Endodermal cell (in vitro differentiated cells): ENCODE data around the gene GATA2. TPM values are rescaled to one million over a fixed set of nuclear protein-coding genes. Genes with fewer than 3 reads are reported as not detected.

ENCODE experiments used
- DNase-seq: peaks from one replicate; pipeline ENCODE4 v3.0.0-alpha.2; 2017
- H3K27ac ChIP-seq: 2 replicates; pipeline ENCODE4 v1.5.1; 2013; ENCODE audit warnings: mild to moderate bottlenecking, low read depth, low read length, moderate library complexity
- H3K27me3 ChIP-seq: 2 replicates; pipeline ENCODE4 v1.6.1; 2013; ENCODE audit warnings: mild to moderate bottlenecking, low read length, moderate library complexity; ENCODE audit not compliant: insufficient read depth, control insufficient read depth, poor library complexity, severe bottlenecking
- H3K36me3 ChIP-seq: 2 replicates; pipeline ENCODE4 v1.7.0; 2013; ENCODE audit warnings: mild to moderate bottlenecking, low read length, moderate library complexity; ENCODE audit not compliant: control insufficient read depth, insufficient read depth
- H3K4me1 ChIP-seq: one replicate; pipeline ENCODE4 v1.7.0; 2013; ENCODE audit warnings: low read length; ENCODE audit not compliant: control insufficient read depth, insufficient read depth
- H3K4me3 ChIP-seq: 2 replicates; pipeline ENCODE4 v1.5.1; 2013; ENCODE audit warnings: mild to moderate bottlenecking, low read length, moderate library complexity
- H3K9ac ChIP-seq: 2 replicates; pipeline ENCODE4 v1.6.1; 2013; ENCODE audit warnings: mild to moderate bottlenecking, low read length, moderate library complexity; ENCODE audit not compliant: poor library complexity, severe bottlenecking; ENCODE audit errors: extremely low read depth
- H3K9me3 ChIP-seq: 2 replicates; pipeline ENCODE4 v1.6.1; 2013; ENCODE audit warnings: mild to moderate bottlenecking, low read length, moderate library complexity; ENCODE audit not compliant: control insufficient read depth
- H3K27ac Mint-ChIP-seq: 2 replicates; pipeline ENCODE4 v1.8.0; 2020; ENCODE audit warnings: mixed read lengths
- H3K27me3 Mint-ChIP-seq: 2 replicates; pipeline ENCODE4 v1.8.0; 2021; ENCODE audit warnings: mild to moderate bottlenecking, mixed read lengths; ENCODE audit not compliant: insufficient read depth
- H3K36me3 Mint-ChIP-seq: 2 replicates; pipeline ENCODE4 v1.8.0; 2020; ENCODE audit warnings: low read depth, mixed read lengths
- H3K4me1 Mint-ChIP-seq: 2 replicates; pipeline ENCODE4 v1.8.0; 2020; ENCODE audit warnings: mixed read lengths
- H3K4me3 Mint-ChIP-seq: 2 replicates; pipeline ENCODE4 v1.8.0; 2020; ENCODE audit warnings: mild to moderate bottlenecking, moderate library complexity, mixed read lengths
- H3K9me3 Mint-ChIP-seq: 2 replicates; pipeline ENCODE4 v1.8.0; 2020; ENCODE audit warnings: mild to moderate bottlenecking, mixed read lengths
- whole genome bisulfite sequencing, 2 experiments: methylation state at CpG; one replicate each; pipeline versions ENCODE4 v1.1.5 to v1.1.7; 2013; ENCODE audit warnings: missing lambda C conversion rate in 2 of 2, mixed read lengths in 1 of 2; ENCODE audit not compliant: insufficient coverage in 1 of 2, insufficient read length in 1 of 2; 5-methylcytosine and 5-hydroxymethylcytosine counted together
- total RNA-seq, 2 donors: library from RNA; stranded (reverse); fragmentation: NEBNext Ultra II Directional in 1 of 2; extraction: Animal tissue kit (Norgen Biotek cat#: 25700) in 1 of 2; gene quantifications; 2 replicates in 1 of 2; 3 replicates in 1 of 2; pipeline ENCODE4 v1.2.1, GENCODE V29; 2021
- TF ChIP-seq, protein P1 (sequence below): fragments of 200-600 bp; sonication (generic); conservative IDR thresholded peaks from 2 replicates; pipeline ENCODE4 v1.5.0; 2021; ENCODE audit warnings: antibody characterized with exemption, mild to moderate bottlenecking

GATA2 gene
- total RNA-seq, 2 donors from 2014 or later, result 1.2 to 1.6 TPM

DNA sequence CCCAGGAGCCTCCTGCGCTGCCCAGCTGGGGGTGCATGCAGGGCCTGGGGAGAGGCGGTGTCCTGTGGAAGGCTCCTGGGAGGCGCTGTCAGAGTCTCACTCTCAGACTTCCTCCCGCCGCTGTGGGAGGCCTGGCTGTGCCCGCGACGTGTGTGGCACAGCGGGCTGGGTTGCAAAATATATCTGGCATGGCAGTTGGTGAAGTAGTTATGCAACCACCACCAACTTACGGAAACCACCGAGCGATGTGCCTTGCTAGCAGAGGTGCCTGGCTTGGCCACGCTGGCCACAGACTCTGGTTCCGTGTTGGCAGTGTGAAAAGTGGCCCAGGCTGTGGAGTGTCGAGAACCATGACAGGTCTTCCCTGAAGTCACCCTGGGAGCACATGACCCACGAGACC lies 30.6 kb upstream of the GATA2 start:
- H3K27me3 Mint-ChIP-seq, result peaks cover 47% of the 10 kb centered on the region
- Histone ChIP-seq H3K9me3 (no peaks in the 10 kb centered on the region), H3K27me3 (peaks cover 26% of the 10 kb centered on the region), H3K9ac (no peak overlapping the region), H3K36me3 (no peaks in the 10 kb centered on the region), H3K4me1 (no peaks in the 10 kb centered on the region), H3K27ac (no peak overlapping the region), H3K4me3 (no peak overlapping the region)
- DNase-seq, result no peak
- H3K36me3 Mint-ChIP-seq, result no peaks in the 10 kb centered on the region
- H3K27ac Mint-ChIP-seq, result no peak overlapping the region
- H3K4me1 Mint-ChIP-seq, result peaks cover 5% of the 10 kb centered on the region
- 93 to 96% methylated on average over 13 to 16 of the region's 16 CpGs for WGBS, 2 experiments
- H3K9me3 Mint-ChIP-seq, result no peaks in the 10 kb centered on the region
- TF ChIP-seq, protein P1, sequence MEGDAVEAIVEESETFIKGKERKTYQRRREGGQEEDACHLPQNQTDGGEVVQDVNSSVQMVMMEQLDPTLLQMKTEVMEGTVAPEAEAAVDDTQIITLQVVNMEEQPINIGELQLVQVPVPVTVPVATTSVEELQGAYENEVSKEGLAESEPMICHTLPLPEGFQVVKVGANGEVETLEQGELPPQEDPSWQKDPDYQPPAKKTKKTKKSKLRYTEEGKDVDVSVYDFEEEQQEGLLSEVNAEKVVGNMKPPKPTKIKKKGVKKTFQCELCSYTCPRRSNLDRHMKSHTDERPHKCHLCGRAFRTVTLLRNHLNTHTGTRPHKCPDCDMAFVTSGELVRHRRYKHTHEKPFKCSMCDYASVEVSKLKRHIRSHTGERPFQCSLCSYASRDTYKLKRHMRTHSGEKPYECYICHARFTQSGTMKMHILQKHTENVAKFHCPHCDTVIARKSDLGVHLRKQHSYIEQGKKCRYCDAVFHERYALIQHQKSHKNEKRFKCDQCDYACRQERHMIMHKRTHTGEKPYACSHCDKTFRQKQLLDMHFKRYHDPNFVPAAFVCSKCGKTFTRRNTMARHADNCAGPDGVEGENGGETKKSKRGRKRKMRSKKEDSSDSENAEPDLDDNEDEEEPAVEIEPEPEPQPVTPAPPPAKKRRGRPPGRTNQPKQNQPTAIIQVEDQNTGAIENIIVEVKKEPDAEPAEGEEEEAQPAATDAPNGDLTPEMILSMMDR, result no peak
- H3K4me3 Mint-ChIP-seq, result no peak overlapping the region

DNA sequence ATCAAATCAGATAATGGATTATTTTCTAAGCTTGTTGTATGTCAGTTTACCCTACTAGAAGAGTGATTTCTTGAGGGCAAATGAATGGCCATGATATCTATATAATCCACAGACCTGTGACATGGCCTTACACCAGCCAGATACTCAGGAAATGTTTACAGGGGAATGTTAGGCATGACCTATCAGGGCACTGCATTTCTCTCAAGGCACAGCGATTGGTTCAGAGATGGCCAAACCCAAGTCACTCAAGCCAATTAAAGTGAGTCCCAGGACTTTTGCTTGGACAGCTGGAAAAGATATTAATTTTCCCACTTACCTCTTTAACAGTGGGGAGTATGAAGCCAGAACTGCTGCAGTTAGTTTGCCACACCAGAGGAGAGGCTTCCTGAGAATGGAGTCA lies 28.7 kb upstream of the GATA2 start:
- Mint-ChIP-seq H3K4me1 (peaks cover 12% of the 10 kb centered on the region), H3K27ac (no peak overlapping the region), H3K27me3 (peaks cover 53% of the 10 kb centered on the region), H3K36me3 (no peaks in the 10 kb centered on the region), H3K4me3 (no peak overlapping the region), H3K9me3 (no peaks in the 10 kb centered on the region)
- H3K27ac ChIP-seq, result no peak overlapping the region
- 85 to 100% methylated on average over 1 of the region's 1 CpG for WGBS, 2 experiments
- no peak overlapping the region for H3K9ac ChIP-seq
- H3K4me1 ChIP-seq, result peaks cover 2% of the 10 kb centered on the region
- no peak for DNase-seq
- no peak overlapping the region for H3K4me3 ChIP-seq
- no peaks in the 10 kb centered on the region for H3K9me3 ChIP-seq
- TF ChIP-seq, protein P1, result no peak
- peaks cover 40% of the 10 kb centered on the region for H3K27me3 ChIP-seq
- H3K36me3 ChIP-seq, result no peaks in the 10 kb centered on the region

DNA sequence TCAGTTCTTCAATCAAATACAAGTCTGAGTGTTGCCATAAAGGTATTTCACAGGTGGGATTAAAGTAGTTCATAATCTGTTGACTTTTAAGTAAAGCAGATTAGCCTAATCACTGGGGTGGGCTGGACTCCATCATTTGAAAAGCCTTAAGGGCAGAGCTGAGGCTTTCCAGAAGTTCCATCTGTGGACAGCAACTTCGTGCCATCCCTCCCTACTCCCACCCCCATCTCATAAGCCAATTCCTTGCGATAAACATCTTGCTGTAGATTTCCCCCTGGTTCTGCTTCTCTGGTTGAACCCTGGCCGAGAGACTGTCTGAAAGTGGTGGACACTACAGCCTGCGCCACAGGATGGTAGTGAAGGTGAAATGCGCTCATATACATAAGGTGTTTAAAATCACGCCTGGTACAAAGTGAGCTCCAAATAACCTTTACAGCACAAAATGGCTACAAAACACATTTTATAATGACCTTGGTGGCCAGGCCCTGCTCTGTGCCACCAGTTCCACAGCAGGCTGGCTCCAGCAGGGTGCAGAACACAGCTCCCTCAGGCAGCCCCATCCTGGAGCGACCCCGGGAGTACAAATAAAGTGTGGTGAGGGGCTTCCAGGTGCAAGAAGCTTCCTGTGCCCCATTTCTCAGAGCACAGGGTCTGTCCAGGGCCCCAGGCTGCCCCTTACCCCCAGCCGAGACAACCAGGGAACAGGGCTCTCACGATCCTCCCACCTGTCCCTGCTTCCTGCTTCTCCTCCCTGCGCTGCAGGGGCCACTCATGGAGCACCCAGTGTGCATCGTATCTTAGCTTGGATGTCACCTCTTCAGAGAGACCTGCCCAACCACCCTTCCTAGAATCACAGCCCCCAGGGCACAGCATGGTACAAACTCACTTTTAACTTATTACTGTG lies 25.8 kb upstream of the GATA2 start:
- peaks cover 60% of the 10 kb centered on the region for H3K27me3 Mint-ChIP-seq
- 82 to 85% methylated on average over 6 to 12 of the region's 12 CpGs for WGBS, 2 experiments
- no peak overlapping the region for H3K4me3 Mint-ChIP-seq
- peaks cover 2% of the 10 kb centered on the region for H3K4me1 ChIP-seq
- DNase-seq, result no peak
- peaks cover 40% of the 10 kb centered on the region for H3K27me3 ChIP-seq
- TF ChIP-seq, protein P1, result no peak
- H3K36me3 Mint-ChIP-seq, result no peaks in the 10 kb centered on the region
- H3K9ac ChIP-seq, result no peak overlapping the region
- H3K36me3 ChIP-seq, result no peaks in the 10 kb centered on the region
- H3K4me3 ChIP-seq, result no peak overlapping the region
- H3K9me3 Mint-ChIP-seq, result peaks cover 8% of the 10 kb centered on the region
- H3K27ac Mint-ChIP-seq, result no peak overlapping the region
- peaks cover 12% of the 10 kb centered on the region for H3K4me1 Mint-ChIP-seq
- no peak overlapping the region for H3K27ac ChIP-seq
- H3K9me3 ChIP-seq, result no peaks in the 10 kb centered on the region
